ENCODE data around the gene OBP2A.
"Not testable (repeated sequence)": the region's sequence is repeated elsewhere in the genome, so short reads cannot be mapped to it uniquely, and the experiment has no call there.

OBP2A gene

GRCh38 chr9:135524130-135524861 is 21.6 kb upstream of the OBP2A start:
- DNase-seq (ENCODE audit: insufficient read length, low spot score) (no peak), FAIRE-seq (no peak)
- no peak for TF ChIP-seq CTCF (IDR thresholded peaks at IDR 0.05; ENCODE audit: insufficient read depth, missing control alignments)

GRCh38 chr9:135525241-135526088 is 20.5 kb upstream of the OBP2A start:
- no peak for DNase-seq (ENCODE audit: insufficient read length, low spot score)
- no peak for FAIRE-seq
- no peak for TF ChIP-seq CTCF (IDR thresholded peaks at IDR 0.05; ENCODE audit: insufficient read depth, missing control alignments)

- DNase-seq (ENCODE audit: insufficient read length, low spot score) = no peak
- no peak for FAIRE-seq
- TF ChIP-seq CTCF (IDR thresholded peaks at IDR 0.05; ENCODE audit: insufficient read depth, missing control alignments) = no peak
Observed at GRCh38 chr9:135526089-135526729, 19.7 kb upstream of the OBP2A start.

- no peak for FAIRE-seq
Observed at GRCh38 chr9:135526730-135527571, 19.0 kb upstream of the OBP2A start.

GRCh38 chr9:135528842-135529435 is 17.0 kb upstream of the OBP2A start:
- not testable (repeated sequence) for FAIRE-seq; DNase-seq (ENCODE audit: insufficient read length, low spot score)

More at GRCh38 chr9:135526730-135527571, 19.0 kb upstream of the OBP2A start:
- TF ChIP-seq CTCF (IDR thresholded peaks at IDR 0.05; ENCODE audit: insufficient read depth, missing control alignments) = no peak
- no peak for DNase-seq (ENCODE audit: insufficient read length, low spot score)

- no peak for FAIRE-seq
- DNase-seq (ENCODE audit: insufficient read length, low spot score) = no peak
- TF ChIP-seq CTCF (IDR thresholded peaks at IDR 0.05; ENCODE audit: insufficient read depth, missing control alignments) = no peak
Observed at GRCh38 chr9:135530146-135530545, 15.8 kb upstream of the OBP2A start.
